CD14-positive monocyte (primary cell): ENCODE measurements around the gene NAT9. TPM values are rescaled to one million over a fixed set of nuclear protein-coding genes. Genes with fewer than 3 reads are reported as not detected.

ENCODE experiments used
- DNase-seq, 3 donors: peaks; one replicate each; pipeline ENCODE4 v3.0.0-alpha.2; 2011 to 2022
- H2AFZ ChIP-seq: 2 replicates; pipeline ENCODE4 v1.6.0; 2012; ENCODE audit warnings: mild to moderate bottlenecking, low read depth, low read length, inconsistent platforms; ENCODE audit not compliant: insufficient read depth, poor library complexity, severe bottlenecking
- H3K27ac ChIP-seq, 2 donors: 1 replicate in 1 of 2; 2 replicates in 1 of 2; pipeline ENCODE4 v1.5.1; 2012 to 2013; ENCODE audit warnings: low read length in 2 of 2, control low read depth in 1 of 2, inconsistent platforms in 1 of 2, low read depth in 1 of 2, mild to moderate bottlenecking in 1 of 2
- H3K27me3 ChIP-seq, 2 donors: one replicate each; pipeline versions ENCODE4 v1.6.0 to v1.6.1; 2011 to 2013; ENCODE audit warnings: low read length in 2 of 2; ENCODE audit not compliant: control insufficient read depth in 2 of 2, insufficient read depth in 2 of 2
- H3K36me3 ChIP-seq, 2 donors: replicated peaks in 1 of 2; 1 replicate in 1 of 2; 2 replicates in 1 of 2; pipeline versions ENCODE4 v1.5.1 to v1.6.1; 2012 to 2013; ENCODE audit warnings: low read length in 2 of 2, control low read depth in 1 of 2, inconsistent platforms in 1 of 2, mild to moderate bottlenecking in 1 of 2; ENCODE audit not compliant: insufficient read depth in 2 of 2, control insufficient read depth in 1 of 2
- H3K4me1 ChIP-seq, 2 donors: 1 replicate in 1 of 2; 2 replicates in 1 of 2; pipeline versions ENCODE4 v1.5.1 to v1.6.1; 2012 to 2013; ENCODE audit warnings: low read length in 2 of 2, control low read depth in 1 of 2, inconsistent platforms in 1 of 2, mild to moderate bottlenecking in 1 of 2, moderate library complexity in 1 of 2; ENCODE audit not compliant: insufficient read depth in 2 of 2, control insufficient read depth in 1 of 2
- H3K4me2 ChIP-seq: replicated peaks from 2 replicates; pipeline ENCODE3; 2012; ENCODE audit warnings: low read length, moderate library complexity, mild to moderate bottlenecking; ENCODE audit not compliant: poor library complexity, severe bottlenecking; ENCODE audit errors: extremely low read depth
- H3K4me3 ChIP-seq, 3 experiments: fragments of 200-600 bp in 1 of 3; sonication (generic) in 1 of 3; replicated peaks in 1 of 3; 1 replicate in 2 of 3; 2 replicates in 1 of 3; pipeline ENCODE4 v1.5.1; 2011 to 2013; ENCODE audit warnings: low read length in 3 of 3, mild to moderate bottlenecking in 3 of 3, control low read depth in 2 of 3, low read depth in 2 of 3, inconsistent platforms in 1 of 3, moderate library complexity in 1 of 3
- H3K79me2 ChIP-seq: 2 replicates; pipeline ENCODE4 v1.6.0; 2012; ENCODE audit warnings: mild to moderate bottlenecking, control low read depth, inconsistent platforms, low read length, moderate library complexity; ENCODE audit not compliant: insufficient read depth
- H3K9ac ChIP-seq: 2 replicates; pipeline ENCODE4 v1.6.0; 2017; ENCODE audit warnings: low read length, mild to moderate bottlenecking; ENCODE audit not compliant: insufficient read depth, poor library complexity, severe bottlenecking
- H3K9me3 ChIP-seq, 2 donors: replicated peaks in 1 of 2; 1 replicate in 1 of 2; 2 replicates in 1 of 2; pipeline versions ENCODE4 v1.5.1 to v1.6.1; 2012 to 2013; ENCODE audit warnings: low read length in 2 of 2, control low read depth in 1 of 2; ENCODE audit not compliant: control insufficient read depth in 1 of 2, insufficient read depth in 1 of 2
- H4K20me1 ChIP-seq: 2 replicates; pipeline ENCODE4 v1.6.0; 2012; ENCODE audit warnings: mild to moderate bottlenecking, low read length, control low read depth, moderate library complexity; ENCODE audit not compliant: insufficient read depth
- H3K27ac Mint-ChIP-seq, 7 donors: one replicate each; pipeline ENCODE4 v1.8.0; 2020; ENCODE audit warnings: mild to moderate bottlenecking in 7 of 7, mixed read lengths in 7 of 7, moderate library complexity in 6 of 7, inconsistent platforms in 2 of 7
- H3K27me3 Mint-ChIP-seq, 3 donors: one replicate each; pipeline ENCODE4 v1.8.0; 2021 to 2022; ENCODE audit warnings: low read depth in 3 of 3, mild to moderate bottlenecking in 3 of 3, mixed read lengths in 3 of 3, moderate library complexity in 3 of 3, inconsistent platforms in 1 of 3
- H3K36me3 Mint-ChIP-seq, 2 donors: one replicate each; pipeline ENCODE4 v1.8.0; 2020; ENCODE audit warnings: mixed read lengths in 2 of 2, inconsistent platforms in 1 of 2, mild to moderate bottlenecking in 1 of 2
- H3K4me1 Mint-ChIP-seq: one replicate; pipeline ENCODE4 v1.8.0; 2020; ENCODE audit warnings: mild to moderate bottlenecking, mixed read lengths
- H3K4me3 Mint-ChIP-seq, 2 donors: one replicate each; pipeline ENCODE4 v1.8.0; 2020; ENCODE audit warnings: mild to moderate bottlenecking in 2 of 2, mixed read lengths in 2 of 2, moderate library complexity in 1 of 2
- H3K9me3 Mint-ChIP-seq, 7 donors: one replicate each; pipeline ENCODE4 v1.8.0; 2020 to 2022; ENCODE audit warnings: mixed read lengths in 7 of 7, mild to moderate bottlenecking in 6 of 7, moderate library complexity in 6 of 7, inconsistent platforms in 2 of 7
- WGBS: methylation state at CpG from one replicate; pipeline ENCODE4 v1.1.5; 2013; ENCODE audit warnings: missing lambda C conversion rate; ENCODE audit not compliant: insufficient coverage; 5-methylcytosine and 5-hydroxymethylcytosine counted together
- intact Hi-C, 2 donors: fragments of 100-400 bp; cut with micrococcal nuclease; formaldehyde crosslinking; loops; one replicate each; pipeline versions ENCODE4 v1.15.0 to v1.15.1; 2023
- polyA plus RNA-seq, 3 donors: library from polyadenylated mRNA; depleted of rRNA in 1 of 3; unstranded in 2 of 3; stranded (reverse) in 1 of 3; fragments of 300-500 nt in 2 of 3; fragments of >200 nt in 1 of 3; fragmentation: Illumina TruSeq in 2 of 3; gene quantifications; 1 replicate in 2 of 3; 2 replicates in 1 of 3; pipeline ENCODE4 v1.2.3, GENCODE V29; 2012 to 2021
- TF ChIP-seq, protein P1 (sequence below): fragments of 200-600 bp; IDR thresholded peaks from one replicate; pipeline ENCODE4 v1.8.0; 2022; ENCODE audit warnings: antibody characterized with exemption, mild to moderate bottlenecking

Gene NAT9
- polyA plus RNA-seq, 3 donors: 7.1 to 95.6 (median 7.8) TPM

DNA sequence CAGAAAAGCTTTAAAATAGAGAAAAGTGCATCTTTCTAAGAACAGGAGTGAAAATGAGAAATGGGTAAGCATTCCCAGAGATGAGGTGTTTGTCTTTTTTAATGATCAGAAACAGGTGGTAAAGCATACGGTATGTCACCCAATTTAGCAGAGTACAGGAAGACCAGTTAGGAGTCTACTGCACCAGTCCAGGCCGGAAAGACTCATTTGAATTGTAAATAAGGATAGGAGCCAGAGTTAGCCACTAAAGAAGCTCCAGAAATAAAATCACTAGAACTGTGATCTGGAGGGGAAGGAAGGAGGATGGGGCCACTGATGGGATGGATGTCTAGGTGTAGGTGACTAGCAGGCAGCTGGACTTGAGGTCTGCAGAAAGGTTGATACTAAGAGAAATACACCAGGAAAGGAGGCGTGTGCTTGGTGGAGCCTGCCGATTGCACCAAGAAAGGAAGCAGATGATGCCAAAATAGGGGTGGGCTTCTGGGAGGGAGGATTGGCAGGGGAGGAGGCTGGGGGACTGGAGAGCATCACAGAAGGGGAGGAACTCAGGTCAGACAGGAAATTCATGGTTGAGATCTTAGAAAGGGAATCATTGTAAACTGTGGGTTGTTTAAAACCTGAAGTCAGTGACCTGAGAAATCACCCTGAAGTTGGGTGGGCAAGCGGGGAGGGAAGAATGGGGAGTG, 8.1 kb upstream of the NAT9 start:
- H3K4me1 Mint-ChIP-seq: peaks cover 95% of the 10 kb centered on the region
- peaks cover 5 to 19% of the 10 kb centered on the region in 2 donors for H3K36me3 ChIP-seq
- H3K27me3 ChIP-seq: no peaks in the 10 kb centered on the region
- H3K27ac Mint-ChIP-seq: peak overlapping the region in 6 of 7 donors; percentile 79 to 100 (median 98)
- peaks cover 83 to 96% of the 10 kb centered on the region in 2 donors for H3K4me1 ChIP-seq
- H3K9ac ChIP-seq: no peak overlapping the region
- H3K27me3 Mint-ChIP-seq: peaks cover 0 to 4% (median 0%) of the 10 kb centered on the region in 3 donors
- peaks cover 70 to 73% of the 10 kb centered on the region in 2 donors for H3K36me3 Mint-ChIP-seq
- H3K4me3 ChIP-seq: no peak overlapping the region
- H3K9me3 Mint-ChIP-seq: no peaks in the 10 kb centered on the region
- intact Hi-C loops: no loop called here
- peaks cover 10% of the 10 kb centered on the region for H4K20me1 ChIP-seq
- DNase-seq: no peak
- peaks cover 61% of the 10 kb centered on the region for H3K79me2 ChIP-seq
- H3K4me3 Mint-ChIP-seq: peak overlapping the region in 1 of 2 donors; percentile 10
- H2AFZ ChIP-seq: no peak overlapping the region
- TF ChIP-seq, protein P1, sequence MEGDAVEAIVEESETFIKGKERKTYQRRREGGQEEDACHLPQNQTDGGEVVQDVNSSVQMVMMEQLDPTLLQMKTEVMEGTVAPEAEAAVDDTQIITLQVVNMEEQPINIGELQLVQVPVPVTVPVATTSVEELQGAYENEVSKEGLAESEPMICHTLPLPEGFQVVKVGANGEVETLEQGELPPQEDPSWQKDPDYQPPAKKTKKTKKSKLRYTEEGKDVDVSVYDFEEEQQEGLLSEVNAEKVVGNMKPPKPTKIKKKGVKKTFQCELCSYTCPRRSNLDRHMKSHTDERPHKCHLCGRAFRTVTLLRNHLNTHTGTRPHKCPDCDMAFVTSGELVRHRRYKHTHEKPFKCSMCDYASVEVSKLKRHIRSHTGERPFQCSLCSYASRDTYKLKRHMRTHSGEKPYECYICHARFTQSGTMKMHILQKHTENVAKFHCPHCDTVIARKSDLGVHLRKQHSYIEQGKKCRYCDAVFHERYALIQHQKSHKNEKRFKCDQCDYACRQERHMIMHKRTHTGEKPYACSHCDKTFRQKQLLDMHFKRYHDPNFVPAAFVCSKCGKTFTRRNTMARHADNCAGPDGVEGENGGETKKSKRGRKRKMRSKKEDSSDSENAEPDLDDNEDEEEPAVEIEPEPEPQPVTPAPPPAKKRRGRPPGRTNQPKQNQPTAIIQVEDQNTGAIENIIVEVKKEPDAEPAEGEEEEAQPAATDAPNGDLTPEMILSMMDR: no peak
- WGBS: 57% methylated on average over 5 of the region's 5 CpGs
- no peak overlapping the region for H3K4me2 ChIP-seq
- no peaks in the 10 kb centered on the region for H3K9me3 ChIP-seq
- H3K27ac ChIP-seq: no peak overlapping the region

DNA sequence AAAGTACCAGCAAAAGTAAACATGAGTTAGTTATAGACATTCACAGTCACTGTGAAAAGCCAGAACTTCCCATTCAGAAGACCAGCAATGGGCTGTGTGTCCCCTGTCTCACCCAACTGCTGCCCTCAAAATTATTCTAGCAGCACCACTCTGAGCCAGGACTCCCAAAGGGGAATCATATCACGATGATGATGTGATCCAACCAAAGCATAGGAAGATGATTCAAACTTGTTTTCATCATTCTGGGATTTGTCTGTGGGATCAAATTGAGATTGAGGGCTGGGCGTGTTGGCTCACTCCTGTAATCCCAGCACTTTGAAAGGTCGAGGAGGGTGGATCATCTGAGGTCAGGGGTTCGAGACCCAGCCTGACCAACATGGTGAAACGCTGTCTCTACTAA, 6.4 kb upstream of the NAT9 start:
- 100% methylated on average over 4 of the region's 5 CpGs for WGBS
- Mint-ChIP-seq H3K27ac (peak overlapping the region in 6 of 7 donors; percentile 73 to 100 (median 88)), H3K4me1 (peaks cover 96% of the 10 kb centered on the region), H3K27me3 (peaks cover 0 to 4% (median 0%) of the 10 kb centered on the region in 3 donors), H3K9me3 (no peaks in the 10 kb centered on the region), H3K4me3 (no peak overlapping the region), H3K36me3 (peaks cover 68 to 69% of the 10 kb centered on the region in 2 donors)
- Histone ChIP-seq H4K20me1 (peaks cover 25% of the 10 kb centered on the region), H3K27me3 (no peaks in the 10 kb centered on the region), H3K4me2 (no peak overlapping the region), H2AFZ (no peak overlapping the region), H3K27ac (no peak overlapping the region), H3K9me3 (no peaks in the 10 kb centered on the region), H3K9ac (no peak overlapping the region), H3K4me3 (no peak overlapping the region), H3K79me2 (peaks cover 58% of the 10 kb centered on the region), H3K4me1 (peaks cover 98 to 99% of the 10 kb centered on the region in 2 donors), H3K36me3 (peaks cover 0 to 7% of the 10 kb centered on the region in 2 donors)
- intact Hi-C loops: no loop called here
- TF ChIP-seq, protein P1: no peak
- no peak for DNase-seq
